ENCODE results near the gene TAS2R39.

Gene TAS2R39

DNA sequence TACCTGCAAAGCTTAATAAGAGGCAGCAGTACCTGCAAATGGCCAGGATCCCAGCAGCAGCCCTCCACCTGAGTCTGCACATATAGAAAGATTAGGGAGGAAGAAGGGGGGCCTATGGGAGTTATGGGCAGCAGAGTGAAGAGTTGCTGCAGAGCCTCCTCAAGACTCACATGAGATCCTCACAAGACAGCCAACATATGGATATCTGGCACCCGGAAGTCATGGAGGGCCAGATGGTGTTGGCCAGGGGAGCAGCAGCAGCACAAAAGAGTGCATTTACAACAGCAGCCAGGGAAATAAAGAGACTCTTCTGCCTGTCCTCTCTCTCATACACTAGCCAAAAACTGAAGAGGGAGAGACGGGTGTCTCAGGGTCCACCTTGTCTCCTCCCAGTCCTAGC, 34.6 kb downstream of the TAS2R39 start:
- no peak for DNase-seq

- DNase-seq = no peak
Measured at GRCh38 chr7:143221286-143221685, 38.1 kb downstream of the TAS2R39 start.

GRCh38 chr7:143221737-143222136, 38.5 kb downstream of the TAS2R39 start, which contains the start of gene TAS2R40:
Gene TAS2R40 (plus strand): TSS chr7:143222037. CDS start chr7:143222079, 42 bp downstream.
- no peak for DNase-seq

DNA sequence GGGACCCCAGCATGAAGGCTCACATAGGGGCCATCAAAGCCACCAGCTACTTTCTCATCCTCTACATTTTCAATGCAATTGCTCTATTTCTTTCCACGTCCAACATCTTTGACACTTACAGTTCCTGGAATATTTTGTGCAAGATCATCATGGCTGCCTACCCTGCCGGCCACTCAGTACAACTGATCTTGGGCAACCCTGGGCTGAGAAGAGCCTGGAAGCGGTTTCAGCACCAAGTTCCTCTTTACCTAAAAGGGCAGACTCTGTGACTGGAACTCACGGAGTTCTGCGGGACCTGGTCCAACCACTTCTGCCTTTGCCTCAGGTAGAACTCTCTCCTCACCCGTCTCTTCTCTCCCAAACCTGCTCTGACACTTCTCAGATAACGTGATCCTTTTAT, 39.6 kb downstream of the TAS2R39 start:
- DNase-seq = no peak

DNA sequence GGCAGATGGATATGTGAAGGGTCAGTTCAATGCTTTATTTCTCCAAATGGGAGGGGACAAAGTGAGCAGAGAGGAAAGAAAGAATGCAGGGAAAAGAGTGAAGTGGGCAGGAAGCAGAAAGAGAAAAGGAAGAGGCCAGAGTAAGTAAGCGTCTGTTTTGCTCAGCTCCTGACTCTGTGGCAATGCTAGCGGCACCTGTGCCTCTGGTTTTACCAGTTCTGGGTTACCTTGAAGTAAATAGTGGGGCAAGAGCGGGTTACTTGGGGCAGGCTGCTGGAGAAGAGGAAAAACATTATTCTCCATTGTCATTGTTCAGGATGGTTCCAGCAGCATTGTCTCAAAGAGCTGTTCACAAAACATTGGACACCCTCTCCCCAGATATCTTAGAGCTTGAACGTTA, 40.6 kb downstream of the TAS2R39 start:
- DNase-seq = no peak

- no peak for DNase-seq
Measured at GRCh38 chr7:143225047-143225446, 41.8 kb downstream of the TAS2R39 start.

GRCh38 chr7:143227806-143228205, 44.6 kb downstream of the TAS2R39 start:
- DNase-seq = no peak

DNA sequence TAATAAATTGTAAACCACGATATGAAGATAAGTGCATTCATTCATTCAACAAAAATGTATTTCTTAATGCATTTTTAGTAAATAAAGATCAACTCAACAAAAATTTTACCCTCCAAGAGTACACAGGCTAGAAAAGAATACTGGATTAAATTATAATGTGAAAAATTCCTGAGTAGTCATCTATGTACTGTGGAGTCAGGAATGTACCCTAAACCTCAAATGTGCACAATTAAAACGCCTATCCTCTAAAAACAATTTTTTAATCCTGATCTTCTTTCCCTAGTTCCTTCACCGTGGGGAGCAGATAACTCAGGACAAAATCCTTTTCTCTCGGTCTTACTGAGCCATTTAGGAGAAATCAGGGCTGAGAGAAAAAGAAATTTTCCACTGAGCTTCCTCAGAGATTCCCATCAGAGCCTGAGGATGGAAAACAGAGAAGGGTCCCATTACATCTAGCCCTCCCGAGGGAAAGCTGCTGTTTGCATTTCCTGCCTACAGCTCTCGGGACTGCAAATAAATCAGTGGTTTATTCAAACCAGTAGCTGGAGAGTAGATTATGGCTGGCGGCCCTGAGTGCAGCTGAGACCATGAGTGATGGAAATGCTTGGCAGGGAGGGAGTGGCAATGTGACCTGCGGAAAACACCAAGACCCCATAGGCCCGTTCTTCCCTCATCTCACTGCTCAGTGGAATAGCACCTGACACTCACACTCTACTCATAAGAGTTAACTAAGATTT, 46.0 kb downstream of the TAS2R39 start:
- no peak for DNase-seq

GRCh38 chr7:143230602-143231457, 47.6 kb downstream of the TAS2R39 start:
- DNase-seq = no peak
